Activated CD4-positive, alpha-beta T cell treated with anti-CD3 and anti-CD28 coated beads, Interleukin-2, amount 50 U/mL, for 4 hours (primary cell): ENCODE data around the gene GJB1.
"Not testable (repeated sequence)": the region's sequence is repeated elsewhere in the genome, so short reads cannot be mapped to it uniquely, and the experiment has no call there.

ENCODE experiments used
- DNase-seq, 2 experiments: peaks; one replicate each; pipeline ENCODE4 v3.0.0-alpha.2; 2020

GJB1 gene

DNA sequence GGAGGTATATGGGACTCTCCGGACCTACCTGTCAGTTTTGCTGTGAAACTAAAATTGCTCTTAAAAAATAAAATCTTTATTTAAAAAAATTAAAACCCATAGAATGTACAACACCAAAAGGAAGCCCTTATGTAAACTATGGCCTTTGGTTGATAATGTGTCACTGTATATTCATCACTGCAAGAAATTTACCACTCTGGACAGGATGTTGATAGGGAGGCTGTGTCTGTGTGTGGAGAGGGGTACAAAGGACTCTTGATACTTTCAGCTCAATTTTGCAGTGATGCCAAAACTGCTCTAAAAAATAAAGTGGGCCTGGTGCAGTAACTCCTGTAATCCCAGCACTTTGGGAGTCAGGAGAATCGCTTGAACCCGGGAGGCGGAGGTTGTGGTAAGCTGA, 33.8 kb downstream of the GJB1 start:
- DNase-seq, result no peak

- DNase-seq, result not testable (repeated sequence)
These were observed 45.6 kb downstream of the GJB1 start for GRCh38 chrX:71268624-71269023.

DNA sequence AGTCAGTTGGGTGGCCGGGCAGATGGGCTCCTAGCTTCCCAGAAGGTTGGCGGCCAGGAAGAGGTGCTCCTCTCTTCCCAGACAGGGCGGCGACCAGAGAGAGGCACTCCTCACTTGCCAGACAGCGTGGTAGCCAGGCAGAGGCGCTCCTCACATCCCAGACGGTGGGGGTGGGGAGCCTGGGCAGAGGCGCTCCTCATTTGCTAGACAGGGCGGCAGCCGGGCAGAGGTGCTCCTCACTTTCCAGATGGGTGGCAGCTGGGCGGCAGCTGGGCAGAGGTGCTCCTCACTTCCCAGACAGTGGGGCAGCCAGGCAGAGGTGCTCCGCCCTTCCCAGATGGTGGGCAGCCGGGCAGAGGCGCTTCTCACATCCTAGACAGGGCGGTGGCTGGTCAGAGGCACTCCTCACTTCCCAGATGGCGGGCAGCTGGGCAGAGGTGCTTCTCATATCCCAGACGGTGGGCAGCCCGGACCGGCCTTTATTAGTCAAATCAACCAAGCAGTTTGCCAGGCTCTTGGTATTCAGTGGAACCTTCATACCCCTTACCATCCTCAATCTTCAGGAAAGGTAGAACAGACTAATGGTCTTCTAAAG, 46.9 kb downstream of the GJB1 start:
- no peak for DNase-seq

GRCh38 chrX:71272313-71272712, 49.3 kb downstream of the GJB1 start:
- not testable (repeated sequence) for DNase-seq
